ENCODE results near the gene CCDC78. TPM values are rescaled to one million over a fixed set of nuclear protein-coding genes. Genes with fewer than 3 reads are reported as not detected.

CCDC78 gene
- total RNA-seq, 1 donor, result 1.3 TPM

GRCh38 chr16:764848-765487 lies 38.7 kb upstream of the CCDC78 start:
- TF ChIP-seq CTCF (IDR thresholded peaks at IDR 0.05; ENCODE audit: insufficient read depth, low read depth, low read length), result no peak
- H3K4me3 ChIP-seq (ENCODE audit: low read depth, low read length), result no peak overlapping the region
- no peak for DNase-seq (ENCODE audit: low read depth)

DNA sequence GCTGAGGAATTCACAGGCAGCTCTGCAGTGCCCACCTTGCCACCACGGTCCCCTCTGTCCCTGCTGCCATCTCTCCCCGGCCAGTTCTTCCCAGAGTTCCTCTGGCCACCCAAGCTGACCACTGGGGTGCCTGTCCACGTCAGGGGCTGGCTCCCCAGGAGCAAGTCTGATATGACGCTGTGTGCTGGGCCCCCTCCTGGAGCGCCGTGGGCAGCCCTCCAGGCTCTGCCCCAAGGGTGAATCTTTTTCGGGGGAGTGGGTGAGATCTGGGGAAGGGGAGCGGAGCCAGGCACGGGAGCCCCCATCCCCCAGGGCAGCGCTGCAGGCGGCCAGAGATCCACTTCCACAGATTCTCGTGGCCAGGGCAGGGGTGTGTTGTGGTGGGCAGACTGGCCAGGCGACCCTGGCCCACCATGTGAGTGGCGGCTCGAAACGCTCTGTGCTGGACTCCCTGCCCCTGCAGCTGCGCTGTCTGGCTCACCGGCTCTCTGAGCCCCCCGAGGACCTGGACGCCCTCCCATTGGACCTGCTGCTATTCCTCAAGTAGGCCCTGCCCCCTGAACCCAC lies 38.0 kb upstream of the CCDC78 start:
- no peak overlapping the region for H3K4me3 ChIP-seq (ENCODE audit: low read depth, low read length)
- DNase-seq (ENCODE audit: low read depth), result no peak
- TF ChIP-seq CTCF (IDR thresholded peaks at IDR 0.05; ENCODE audit: insufficient read depth, low read depth, low read length), result no peak

GRCh38 chr16:763369-764183 lies 37.3 kb upstream of the CCDC78 start:
- H3K4me3 ChIP-seq (ENCODE audit: low read depth, low read length), result no peak overlapping the region
- no peak for DNase-seq (ENCODE audit: low read depth)
- no peak for TF ChIP-seq CTCF (IDR thresholded peaks at IDR 0.05; ENCODE audit: insufficient read depth, low read depth, low read length)

GRCh38 chr16:762595-763268 lies 36.5 kb upstream of the CCDC78 start:
- no peak for DNase-seq (ENCODE audit: low read depth)

GRCh38 chr16:761625-762513 lies 35.6 kb upstream of the CCDC78 start:
- no peak for DNase-seq (ENCODE audit: low read depth)
- H3K4me3 ChIP-seq (ENCODE audit: low read depth, low read length), result no peak overlapping the region
- TF ChIP-seq CTCF (IDR thresholded peaks at IDR 0.05; ENCODE audit: insufficient read depth, low read depth, low read length), result no peak

More at GRCh38 chr16:762595-763268, 36.5 kb upstream of the CCDC78 start:
- no peak overlapping the region for H3K4me3 ChIP-seq (ENCODE audit: low read depth, low read length)
- no peak for TF ChIP-seq CTCF (IDR thresholded peaks at IDR 0.05; ENCODE audit: insufficient read depth, low read depth, low read length)
